HG03575 (cell line): ENCODE data around the gene KCNJ4.
"Not testable (repeated sequence)": the region's sequence is repeated elsewhere in the genome, so short reads cannot be mapped to it uniquely, and the experiment has no call there.

Source experiments
- ATAC-seq: cut with Tn5 transposase; IDR thresholded peaks from one replicate; pipeline ENCODE4 v1.9.1; 2021; ENCODE audit not compliant: unreplicated experiment, insufficient number of reproducible peaks, low FRiP score; ENCODE audit errors: extremely low read depth

KCNJ4 gene

GRCh38 chr22:38419121-38419857 lies 35.7 kb downstream of the KCNJ4 start:
- no peak for ATAC-seq

GRCh38 chr22:38418589-38418988 lies 36.4 kb downstream of the KCNJ4 start:
- no peak for ATAC-seq

GRCh38 chr22:38417252-38418060 lies 37.5 kb downstream of the KCNJ4 start:
- ATAC-seq: no peak

GRCh38 chr22:38416621-38417251 lies 38.3 kb downstream of the KCNJ4 start:
- no peak for ATAC-seq

- ATAC-seq: no peak
Measured at GRCh38 chr22:38415561-38416321, 39.3 kb downstream of the KCNJ4 start.

- ATAC-seq: no peak
Measured at GRCh38 chr22:38415046-38415445, 40.0 kb downstream of the KCNJ4 start.

- no peak for ATAC-seq
Measured at GRCh38 chr22:38414009-38414395, 41.0 kb downstream of the KCNJ4 start.

- no peak for ATAC-seq
Measured at GRCh38 chr22:38413085-38414008, 41.7 kb downstream of the KCNJ4 start.

- ATAC-seq: no peak
Measured at GRCh38 chr22:38412435-38413084, 42.4 kb downstream of the KCNJ4 start.

GRCh38 chr22:38411016-38411415 lies 44.0 kb downstream of the KCNJ4 start:
- no peak for ATAC-seq

GRCh38 chr22:38409916-38410315 lies 45.1 kb downstream of the KCNJ4 start:
- ATAC-seq: not testable (repeated sequence)

- ATAC-seq: no peak
Measured at GRCh38 chr22:38406617-38407016, 48.4 kb downstream of the KCNJ4 start.

GRCh38 chr22:38404419-38404818 lies 50.6 kb downstream of the KCNJ4 start:
- no peak for ATAC-seq

- no peak for ATAC-seq
Measured at GRCh38 chr22:38403812-38404211, 51.2 kb downstream of the KCNJ4 start.

- ATAC-seq: no peak
Measured at GRCh38 chr22:38402204-38402603, 52.8 kb downstream of the KCNJ4 start.

- no peak for ATAC-seq
Measured at GRCh38 chr22:38401336-38402084, 53.5 kb downstream of the KCNJ4 start.

GRCh38 chr22:38400256-38400655 lies 54.7 kb downstream of the KCNJ4 start:
- ATAC-seq: not testable (repeated sequence)
